GM19463 (cell line): Measurements from ENCODE around the gene TSNAXIP1.
"Not testable (repeated sequence)": the region's sequence is repeated elsewhere in the genome, so short reads cannot be mapped to it uniquely, and the experiment has no call there.

Source experiments
- ATAC-seq: cut with Tn5 transposase; IDR thresholded peaks from one replicate; pipeline ENCODE4 v1.9.1; 2021; ENCODE audit warnings: mild to moderate bottlenecking, moderate library complexity; ENCODE audit not compliant: unreplicated experiment

The TSNAXIP1 gene

GRCh38 chr16:67857547-67858233 is 51.0 kb downstream of the TSNAXIP1 start:
- ATAC-seq = no peak

GRCh38 chr16:67858500-67858899 is 51.8 kb downstream of the TSNAXIP1 start:
- no peak for ATAC-seq

- no peak for ATAC-seq
These were observed 54.1 kb downstream of the TSNAXIP1 start for GRCh38 chr16:67860589-67861398.

- no peak for ATAC-seq
These were observed 55.2 kb downstream of the TSNAXIP1 start for GRCh38 chr16:67861877-67862276.

GRCh38 chr16:67862623-67863583 is 56.2 kb downstream of the TSNAXIP1 start:
- no peak for ATAC-seq

- not testable (repeated sequence) for ATAC-seq
These were observed 57.4 kb downstream of the TSNAXIP1 start for GRCh38 chr16:67864044-67864443.

- ATAC-seq = no peak
These were observed 57.9 kb downstream of the TSNAXIP1 start for GRCh38 chr16:67864594-67864993.

GRCh38 chr16:67865318-67865717 is 58.6 kb downstream of the TSNAXIP1 start:
- no peak for ATAC-seq

GRCh38 chr16:67868290-67868689 is 61.6 kb downstream of the TSNAXIP1 start:
- ATAC-seq = no peak

GRCh38 chr16:67869653-67870052 is 63.0 kb downstream of the TSNAXIP1 start:
- no peak for ATAC-seq

- ATAC-seq = no peak
These were observed 64.6 kb downstream of the TSNAXIP1 start for GRCh38 chr16:67871256-67871655.

GRCh38 chr16:67872131-67872630 is 65.5 kb downstream of the TSNAXIP1 start:
- no peak for ATAC-seq

- peak; percentile 83 for ATAC-seq
These were observed 66.1 kb downstream of the TSNAXIP1 start, which contains the start of gene EDC4 for GRCh38 chr16:67872631-67873434. EDC4 (plus strand) TSS chr16:67873052; CDS start chr16:67873262, 210 bp downstream.

GRCh38 chr16:67873435-67874370 is 67.0 kb downstream of the TSNAXIP1 start:
- ATAC-seq = no peak

- ATAC-seq = no peak
These were observed 67.7 kb downstream of the TSNAXIP1 start for GRCh38 chr16:67874372-67874771.

GRCh38 chr16:67877064-67877463 is 70.4 kb downstream of the TSNAXIP1 start:
- no peak for ATAC-seq
